HepG2 (cell line): ENCODE data around the gene MRPL50. TPM values are rescaled to one million over a fixed set of nuclear protein-coding genes. Genes with fewer than 3 reads are reported as not detected.
A peak's percentile ranks its signal among the peaks of the same experiment; 100 is the strongest.

ENCODE experiments used
- ATAC-seq: fragments of 200-7000 bp; cut with Tn5 transposase; 3 replicates; pipeline ENCODE4 v1.9.1; 2020; ENCODE audit warnings: mild to moderate bottlenecking, moderate library complexity
- BruUV-seq: library from RNA; stranded (reverse); fragments of 400-500 nt; replicated peaks from 2 replicates; lab custom pipeline; 2021; lab: Mats Ljungman, UMichigan
- CTCF ChIA-PET: fragments of 300-600 bp; formaldehyde crosslinking; extraction: SDS; loops from one replicate; lab custom pipeline; 2021; ENCODE audit warnings: low total read pairs, inconsistent platforms, low intra/inter-chr PET ratio; lab: Yijun Ruan, JAX
- POLR2A ChIA-PET: fragments of 350-600 bp; sonication (Branson Sonifier 250); formaldehyde crosslinking; loops from one replicate; lab custom pipeline; 2020; ENCODE audit warnings: antibody characterized with exemption, inconsistent platforms; lab: Yijun Ruan, JAX
- DNase-seq: peaks from one replicate; pipeline ENCODE4 v3.0.0-alpha.2; 2015; ENCODE audit warnings: low spot score
- FAIRE-seq: peaks from 3 replicates; lab custom pipeline; 2011; peaks lifted over from hg19 to GRCh38; lab: Jason Lieb, UNC
- H2AFZ ChIP-seq: one replicate; pipeline ENCODE4 v1.6.1; 2011; ENCODE audit warnings: low read length, inconsistent platforms
- H3K27ac ChIP-seq: fragments of 300-600 bp; 3 replicates; pipeline ENCODE4 v1.8.0; 2011; ENCODE audit warnings: mixed run types, mild to moderate bottlenecking, mixed read lengths, low read length, inconsistent platforms; ENCODE audit not compliant: insufficient read depth; ENCODE audit errors: extremely low read length
- H3K27me3 ChIP-seq, 2 experiments: fragments of 200-600 bp in 1 of 2; 2 replicates in 1 of 2; 3 replicates in 1 of 2; pipeline versions ENCODE4 v1.6.0 to v1.8.0; 2011; ENCODE audit warnings: low read length in 2 of 2, mild to moderate bottlenecking in 2 of 2, moderate library complexity in 2 of 2, inconsistent platforms in 1 of 2; ENCODE audit not compliant: insufficient read depth in 2 of 2, control insufficient read depth in 1 of 2
- H3K36me3 ChIP-seq, 2 experiments: fragments of 200-600 bp in 1 of 2; replicated peaks in 1 of 2; 2 replicates in 1 of 2; 3 replicates in 1 of 2; pipeline versions ENCODE4 v1.5.1 to v1.8.0; 2011; ENCODE audit warnings: low read length in 2 of 2, inconsistent platforms in 1 of 2; ENCODE audit not compliant: insufficient read depth in 2 of 2, control insufficient read depth in 1 of 2
- H3K4me1 ChIP-seq: 2 replicates; pipeline ENCODE4 v1.5.1; 2012; ENCODE audit warnings: low read length, inconsistent platforms; ENCODE audit not compliant: insufficient read depth
- H3K4me2 ChIP-seq: 2 replicates; pipeline ENCODE4 v1.6.0; 2011; ENCODE audit warnings: low read depth, low read length, inconsistent platforms
- H3K4me3 ChIP-seq, 3 experiments: fragments of 200-600 bp in 1 of 3; sonication (generic), shearing (Covaris generic) in 1 of 3; replicated peaks in 1 of 3; 2 replicates each; pipeline ENCODE4 v1.5.1; 2011 to 2016; ENCODE audit warnings: low read length in 3 of 3, inconsistent platforms in 2 of 3, low read depth in 2 of 3, mild to moderate bottlenecking in 2 of 3, control low read depth in 1 of 3, mixed read lengths in 1 of 3; ENCODE audit not compliant: insufficient read depth in 1 of 3
- H3K79me2 ChIP-seq: one replicate; pipeline ENCODE4 v1.6.1; 2011; ENCODE audit warnings: low read length, inconsistent platforms; ENCODE audit not compliant: insufficient read depth
- H3K9ac ChIP-seq: 2 replicates; pipeline ENCODE4 v1.6.0; 2011; ENCODE audit warnings: mild to moderate bottlenecking, low read depth, low read length, inconsistent platforms; ENCODE audit not compliant: insufficient read depth
- H3K9me3 ChIP-seq: 2 replicates; pipeline ENCODE4 v1.5.1; 2012; ENCODE audit warnings: mild to moderate bottlenecking, low read length
- H4K20me1 ChIP-seq: 2 replicates; pipeline ENCODE4 v1.6.0; 2011; ENCODE audit warnings: inconsistent platforms, mild to moderate bottlenecking, low read length, moderate library complexity; ENCODE audit not compliant: insufficient read depth
- FOXP1 ChIP-seq, 2 experiments: fragments of 450-650 bp in 1 of 2; IDR thresholded peaks; 2 replicates each; pipeline ENCODE4 v1.6.1; 2017 to 2018; ENCODE audit warnings: antibody characterized with exemption in 1 of 2
- HNF4A ChIP-seq: sonication (generic); formaldehyde crosslinking; IDR thresholded peaks from 2 replicates; pipeline ENCODE4 v1.4.0; 2020; ENCODE audit warnings: missing genetic modification reagents
- JUND ChIP-seq: sonication (generic); formaldehyde crosslinking; IDR thresholded peaks from 2 replicates; pipeline ENCODE4 v1.8.0; 2022; ENCODE audit warnings: mild to moderate bottlenecking, missing genetic modification reagents
- KLF15 ChIP-seq: sonication (generic); formaldehyde crosslinking; IDR thresholded peaks from 2 replicates; pipeline ENCODE4 v1.8.1; 2023; ENCODE audit warnings: borderline replicate concordance, mild to moderate bottlenecking, inconsistent platforms, missing genetic modification reagents, mixed read lengths
- PCBP2 ChIP-seq: fragments of 200-400 bp; formaldehyde crosslinking; optimal IDR thresholded peaks from 2 replicates; pipeline ENCODE3; 2018; ENCODE audit warnings: low read length, low read depth; ENCODE audit not compliant: poor library complexity, severe bottlenecking
- SATB2 ChIP-seq: sonication (generic); formaldehyde crosslinking; IDR thresholded peaks from 2 replicates; pipeline ENCODE4 v1.5.0; 2020; ENCODE audit warnings: missing genetic modification reagents
- SMARCE1 ChIP-seq: fragments of 450-650 bp; IDR thresholded peaks from 2 replicates; pipeline ENCODE4 v1.6.1; 2017; ENCODE audit warnings: borderline replicate concordance
- SOX6 ChIP-seq, 2 experiments: fragments of 450-650 bp in 1 of 2; sonication (generic) in 1 of 2; formaldehyde crosslinking in 1 of 2; IDR thresholded peaks; 2 replicates each; pipeline versions ENCODE4 v1.4.0 to v1.6.1; 2017 to 2020; ENCODE audit warnings: antibody characterized with exemption in 1 of 2, mild to moderate bottlenecking in 1 of 2, missing genetic modification reagents in 1 of 2
- THYN1 ChIP-seq: sonication (generic); formaldehyde crosslinking; IDR thresholded peaks from 2 replicates; pipeline ENCODE4 v1.8.1; 2023; ENCODE audit warnings: low read depth, mild to moderate bottlenecking, moderate library complexity, missing genetic modification reagents, borderline replicate concordance
- ZNF205 ChIP-seq: IDR thresholded peaks from 2 replicates; pipeline ENCODE4 v1.6.1; 2018; ENCODE audit warnings: missing biosample characterization, missing genetic modification reagents
- ZNF383 ChIP-seq: sonication (generic); formaldehyde crosslinking; IDR thresholded peaks from 2 replicates; pipeline ENCODE4 v1.4.0; 2020; ENCODE audit warnings: missing genetic modification reagents, mild to moderate bottlenecking, borderline replicate concordance
- ZNF441 ChIP-seq: sonication (generic); formaldehyde crosslinking; IDR thresholded peaks from 2 replicates; pipeline ENCODE4 v1.7.0; 2021; ENCODE audit warnings: missing genetic modification reagents, borderline replicate concordance
- ZNF672 ChIP-seq: sonication (generic); formaldehyde crosslinking; IDR thresholded peaks from 2 replicates; pipeline ENCODE4 v1.8.1; 2022; ENCODE audit warnings: missing genetic modification reagents
- WGBS: methylation state at CpG from one replicate; pipeline ENCODE4 v1.1.6; 2017; ENCODE audit warnings: low lambda C conversion rate; 5-methylcytosine and 5-hydroxymethylcytosine counted together
- in situ Hi-C: cut with HindIII; loops from 2 replicates; pipeline ENCODE4 v1.10.0; 2017; ENCODE audit warnings: low pct_unique_long_range_greater_than_20kb; ENCODE audit not compliant: extremely low pct_ligation_motif_present
- intact Hi-C: fragments of 100-400 bp; cut with micrococcal nuclease; formaldehyde crosslinking; loops from one replicate; pipeline ENCODE4 v1.10.0; 2022; ENCODE audit not compliant: unreplicated experiment
- polyA plus RNA-seq, 8 experiments: library from polyadenylated mRNA; depleted of rRNA in 3 of 8; stranded (reverse) in 7 of 8; unstranded in 1 of 8; fragments of >200 nt; fragmentation: Illumina TruSeq in 4 of 8; extraction: Trizol in 4 of 8; gene quantifications; 2 replicates each; pipeline versions ENCODE4 v1.2.1 to v1.2.3, GENCODE V29; 2011 to 2016; ENCODE audit warnings: low read depth in 4 of 8, missing spikeins in 1 of 8, mixed read lengths in 1 of 8; ENCODE audit not compliant: insufficient read depth in 1 of 8
- total RNA-seq, 5 experiments: library from RNA; depleted of rRNA; stranded (reverse); fragments of >200 nt; fragmentation: Illumina TruSeq; extraction: Trizol; gene quantifications; 2 replicates each; pipeline ENCODE4 v1.2.3, GENCODE V29; 2016; ENCODE audit warnings: low read depth in 1 of 5
- TF ChIP-seq, protein P1 (sequence below): sonication (generic); formaldehyde crosslinking; IDR thresholded peaks from 2 replicates; pipeline ENCODE4 v1.4.0; 2020; ENCODE audit warnings: mild to moderate bottlenecking, missing genetic modification reagents
- TF ChIP-seq, protein P2 (sequence below): sonication (generic); formaldehyde crosslinking; conservative IDR thresholded peaks from 2 replicates; pipeline ENCODE4 v1.4.0; 2020; ENCODE audit warnings: missing genetic modification reagents
- TF ChIP-seq, protein P3 (sequence below): sonication (generic); formaldehyde crosslinking; IDR thresholded peaks from 2 replicates; pipeline ENCODE4 v1.5.0; 2020; ENCODE audit warnings: mild to moderate bottlenecking, missing genetic modification reagents
- TF ChIP-seq, protein P4 (sequence below): sonication (generic); formaldehyde crosslinking; IDR thresholded peaks from 2 replicates; pipeline ENCODE4 v1.4.0; 2020; ENCODE audit warnings: missing genetic modification reagents

Gene MRPL50
- total and polyA plus RNA-seq, 2 of the 13 experiments (the other 11 are each of a cell fraction or from before 2014, with no cell fraction given), result 37.1 to 70.0 TPM

DNA sequence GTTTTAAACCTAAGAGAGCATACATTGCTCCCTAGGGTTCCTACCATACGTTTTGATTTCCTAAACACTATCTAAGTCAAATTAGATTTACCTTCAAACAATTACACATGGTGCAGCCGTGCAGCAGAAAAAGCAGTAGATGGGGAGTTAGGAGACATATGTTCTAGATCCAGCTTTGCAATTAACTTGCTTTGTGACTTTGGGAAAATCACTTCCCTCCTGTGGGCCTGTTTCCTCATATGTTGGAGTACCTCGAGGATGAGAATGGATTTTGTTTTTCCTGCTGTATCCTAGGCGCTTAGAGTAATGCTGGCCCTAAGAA, 711 bp downstream of the MRPL50 start (continued):
- no peak for TF ChIP-seq KLF15 (CRISPR knock-in tag)
- TF ChIP-seq SATB2, result no peak
- TF ChIP-seq ZNF205, result no peak
- TF ChIP-seq, protein P1, sequence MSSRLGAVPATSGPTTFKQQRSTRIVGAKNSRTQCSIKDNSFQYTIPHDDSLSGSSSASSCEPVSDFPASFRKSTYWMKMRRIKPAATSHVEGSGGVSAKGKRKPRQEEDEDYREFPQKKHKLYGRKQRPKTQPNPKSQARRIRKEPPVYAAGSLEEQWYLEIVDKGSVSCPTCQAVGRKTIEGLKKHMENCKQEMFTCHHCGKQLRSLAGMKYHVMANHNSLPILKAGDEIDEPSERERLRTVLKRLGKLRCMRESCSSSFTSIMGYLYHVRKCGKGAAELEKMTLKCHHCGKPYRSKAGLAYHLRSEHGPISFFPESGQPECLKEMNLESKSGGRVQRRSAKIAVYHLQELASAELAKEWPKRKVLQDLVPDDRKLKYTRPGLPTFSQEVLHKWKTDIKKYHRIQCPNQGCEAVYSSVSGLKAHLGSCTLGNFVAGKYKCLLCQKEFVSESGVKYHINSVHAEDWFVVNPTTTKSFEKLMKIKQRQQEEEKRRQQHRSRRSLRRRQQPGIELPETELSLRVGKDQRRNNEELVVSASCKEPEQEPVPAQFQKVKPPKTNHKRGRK (CRISPR knock-in tag), result no peak
- TF ChIP-seq THYN1 (CRISPR knock-in tag), result no peak
- TF ChIP-seq ZNF672, result no peak
- TF ChIP-seq, protein P2, sequence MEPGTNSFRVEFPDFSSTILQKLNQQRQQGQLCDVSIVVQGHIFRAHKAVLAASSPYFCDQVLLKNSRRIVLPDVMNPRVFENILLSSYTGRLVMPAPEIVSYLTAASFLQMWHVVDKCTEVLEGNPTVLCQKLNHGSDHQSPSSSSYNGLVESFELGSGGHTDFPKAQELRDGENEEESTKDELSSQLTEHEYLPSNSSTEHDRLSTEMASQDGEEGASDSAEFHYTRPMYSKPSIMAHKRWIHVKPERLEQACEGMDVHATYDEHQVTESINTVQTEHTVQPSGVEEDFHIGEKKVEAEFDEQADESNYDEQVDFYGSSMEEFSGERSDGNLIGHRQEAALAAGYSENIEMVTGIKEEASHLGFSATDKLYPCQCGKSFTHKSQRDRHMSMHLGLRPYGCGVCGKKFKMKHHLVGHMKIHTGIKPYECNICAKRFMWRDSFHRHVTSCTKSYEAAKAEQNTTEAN (CRISPR knock-in tag), result no peak
- TF ChIP-seq, all 625 proteins: peak for 15

DNA sequence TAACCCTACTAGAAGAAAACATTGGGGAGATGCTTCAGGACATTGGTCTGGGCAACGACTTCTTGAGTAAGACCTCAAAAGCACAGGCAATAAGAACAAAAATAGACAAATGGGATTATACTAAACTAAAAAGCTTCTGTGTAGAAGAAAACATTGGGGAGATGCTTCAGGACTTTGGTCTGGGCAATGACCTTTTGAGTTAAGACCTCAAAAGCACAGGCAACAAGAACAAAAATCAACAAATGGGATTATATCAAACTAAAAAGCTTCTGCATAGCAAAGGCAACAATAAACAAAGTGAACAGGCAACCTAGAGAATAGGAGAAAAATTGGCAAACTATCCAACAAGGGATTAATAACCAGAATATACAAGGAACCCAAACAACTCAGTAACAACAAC, 3.7 kb downstream of the MRPL50 start:
- ChIA-PET CTCF (no interaction called here), POLR2A (interaction anchor here (1.1 kb wide), 1 partner anchor 70 kb away, joined by 3 read pairs; no protein-coding TSS in a partner anchor)
- peak overlapping the region in 1 of 3 experiments; percentile 20; a peak in 1 of 6 replicates for H3K4me3 ChIP-seq
- WGBS, result 85% methylated on average over 1 of the region's 1 CpG
- peaks cover 2 to 35% of the 10 kb centered on the region in 2 experiments; a peak in 2 of 5 replicates for H3K36me3 ChIP-seq
- FAIRE-seq (no peak), ATAC-seq (no peak), DNase-seq (no peak)
- intact Hi-C loops (loop anchor here (5.0 kb wide), 1 partner anchor 138 kb away; the partner anchor contains the start of gene RNF20), in situ Hi-C loops (loop anchor here (5.0 to 10.0 kb wide), 3 partner anchors 63 to 280 kb away; partner anchors contain the start of gene RNF20)
- peaks cover 3% of the 10 kb centered on the region; the same call in 1 of the 2 replicates for H4K20me1 ChIP-seq
- H3K9ac ChIP-seq, result no peak overlapping the region
- H3K27me3 ChIP-seq, result no peaks in the 10 kb centered on the region; a peak in 1 of 5 replicates
- no peak overlapping the region for H2AFZ ChIP-seq
- BruUV-seq, result no TSS peak
- peak overlapping the region; percentile 0 for H3K27ac ChIP-seq
- H3K79me2 ChIP-seq, result peaks cover 90% of the 10 kb centered on the region
- H3K4me1 ChIP-seq, result peaks cover 63% of the 10 kb centered on the region
- H3K9me3 ChIP-seq, result peaks cover 20% of the 10 kb centered on the region
- peak overlapping the region; percentile 84 for H3K4me2 ChIP-seq
- TF ChIP-seq HNF4A (CRISPR knock-in tag) (peak; percentile 72), SMARCE1 (no peak), FOXP1 (IDR thresholded peaks at IDR 0.05) (no peak), FOXP1 (CRISPR knock-in tag; IDR thresholded peaks at IDR 0.05) (peak; percentile 29; the same call in 1 of the 2 replicates), ZNF383 (CRISPR knock-in tag) (no peak), PCBP2 (no peak), ZNF441 (no peak), JUND (CRISPR knock-in tag) (no peak), SOX6 (IDR thresholded peaks at IDR 0.05) (no peak), SOX6 (CRISPR knock-in tag; IDR thresholded peaks at IDR 0.05) (0 out of 2 replicates have a peak, but pooled peaks have one; percentile 28)
- TF ChIP-seq, protein P3, sequence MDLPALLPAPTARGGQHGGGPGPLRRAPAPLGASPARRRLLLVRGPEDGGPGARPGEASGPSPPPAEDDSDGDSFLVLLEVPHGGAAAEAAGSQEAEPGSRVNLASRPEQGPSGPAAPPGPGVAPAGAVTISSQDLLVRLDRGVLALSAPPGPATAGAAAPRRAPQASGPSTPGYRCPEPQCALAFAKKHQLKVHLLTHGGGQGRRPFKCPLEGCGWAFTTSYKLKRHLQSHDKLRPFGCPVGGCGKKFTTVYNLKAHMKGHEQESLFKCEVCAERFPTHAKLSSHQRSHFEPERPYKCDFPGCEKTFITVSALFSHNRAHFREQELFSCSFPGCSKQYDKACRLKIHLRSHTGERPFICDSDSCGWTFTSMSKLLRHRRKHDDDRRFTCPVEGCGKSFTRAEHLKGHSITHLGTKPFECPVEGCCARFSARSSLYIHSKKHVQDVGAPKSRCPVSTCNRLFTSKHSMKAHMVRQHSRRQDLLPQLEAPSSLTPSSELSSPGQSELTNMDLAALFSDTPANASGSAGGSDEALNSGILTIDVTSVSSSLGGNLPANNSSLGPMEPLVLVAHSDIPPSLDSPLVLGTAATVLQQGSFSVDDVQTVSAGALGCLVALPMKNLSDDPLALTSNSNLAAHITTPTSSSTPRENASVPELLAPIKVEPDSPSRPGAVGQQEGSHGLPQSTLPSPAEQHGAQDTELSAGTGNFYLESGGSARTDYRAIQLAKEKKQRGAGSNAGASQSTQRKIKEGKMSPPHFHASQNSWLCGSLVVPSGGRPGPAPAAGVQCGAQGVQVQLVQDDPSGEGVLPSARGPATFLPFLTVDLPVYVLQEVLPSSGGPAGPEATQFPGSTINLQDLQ (CRISPR knock-in tag), result no peak
- TF ChIP-seq, protein P4, sequence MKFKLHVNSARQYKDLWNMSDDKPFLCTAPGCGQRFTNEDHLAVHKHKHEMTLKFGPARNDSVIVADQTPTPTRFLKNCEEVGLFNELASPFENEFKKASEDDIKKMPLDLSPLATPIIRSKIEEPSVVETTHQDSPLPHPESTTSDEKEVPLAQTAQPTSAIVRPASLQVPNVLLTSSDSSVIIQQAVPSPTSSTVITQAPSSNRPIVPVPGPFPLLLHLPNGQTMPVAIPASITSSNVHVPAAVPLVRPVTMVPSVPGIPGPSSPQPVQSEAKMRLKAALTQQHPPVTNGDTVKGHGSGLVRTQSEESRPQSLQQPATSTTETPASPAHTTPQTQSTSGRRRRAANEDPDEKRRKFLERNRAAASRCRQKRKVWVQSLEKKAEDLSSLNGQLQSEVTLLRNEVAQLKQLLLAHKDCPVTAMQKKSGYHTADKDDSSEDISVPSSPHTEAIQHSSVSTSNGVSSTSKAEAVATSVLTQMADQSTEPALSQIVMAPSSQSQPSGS (CRISPR knock-in tag), result no peak
